H9 (cell line): ENCODE results near the gene FSTL4. TPM values are rescaled to one million over a fixed set of nuclear protein-coding genes. Genes with fewer than 3 reads are reported as not detected.

Experiments
- DNase-seq: peaks from one replicate; pipeline ENCODE4 v3.0.0-alpha.2; 2017
- H2AFZ ChIP-seq: one replicate; pipeline ENCODE4 v1.6.1; 2013; ENCODE audit warnings: mild to moderate bottlenecking, low read length, control low read depth, moderate library complexity
- H2AK5ac ChIP-seq: 2 replicates; pipeline ENCODE4 v1.6.1; 2013; ENCODE audit warnings: low read length, control low read depth, mixed read lengths; ENCODE audit not compliant: insufficient read length
- H2BK120ac ChIP-seq: one replicate; pipeline ENCODE4 v1.6.1; 2013; ENCODE audit warnings: low read depth, mild to moderate bottlenecking, low read length, control low read depth, inconsistent platforms; ENCODE audit not compliant: poor library complexity, severe bottlenecking
- H2BK12ac ChIP-seq: 2 replicates; pipeline ENCODE4 v1.6.1; 2013; ENCODE audit warnings: low read length, control low read depth, mixed read lengths, low read depth; ENCODE audit not compliant: insufficient read length
- H2BK15ac ChIP-seq: 2 replicates; pipeline ENCODE4 v1.6.1; 2013; ENCODE audit warnings: low read depth, low read length, control low read depth
- H2BK20ac ChIP-seq: one replicate; pipeline ENCODE4 v1.6.1; 2013; ENCODE audit warnings: low read depth, mild to moderate bottlenecking, low read length, control low read depth, inconsistent platforms; ENCODE audit not compliant: poor library complexity, severe bottlenecking
- H2BK5ac ChIP-seq: 2 replicates; pipeline ENCODE4 v1.6.1; 2013; ENCODE audit warnings: low read length, control low read depth, mixed read lengths; ENCODE audit not compliant: insufficient read length
- H3K14ac ChIP-seq: 2 replicates; pipeline ENCODE4 v1.6.1; 2013; ENCODE audit warnings: low read length, control low read depth; ENCODE audit not compliant: insufficient read depth
- H3K18ac ChIP-seq: 2 replicates; pipeline ENCODE4 v1.6.1; 2013; ENCODE audit warnings: low read depth, mild to moderate bottlenecking, mixed read lengths, low read length, control low read depth; ENCODE audit not compliant: insufficient read length
- H3K23ac ChIP-seq: 2 replicates; pipeline ENCODE4 v1.6.1; 2013; ENCODE audit warnings: low read length, control low read depth, mixed read lengths, low read depth; ENCODE audit not compliant: insufficient read length
- H3K23me2 ChIP-seq: 2 replicates; pipeline ENCODE4 v1.6.1; 2013; ENCODE audit warnings: low read depth, mild to moderate bottlenecking, mixed read lengths, low read length, control low read depth; ENCODE audit not compliant: insufficient read length, poor library complexity, severe bottlenecking
- H3K27ac ChIP-seq: 2 replicates; pipeline ENCODE4 v1.5.1; 2013; ENCODE audit warnings: low read length, control low read depth, mixed read lengths, low read depth; ENCODE audit not compliant: insufficient read length
- H3K27me3 ChIP-seq: 2 replicates; pipeline ENCODE4 v1.6.1; 2013; ENCODE audit warnings: low read length, control low read depth, inconsistent platforms; ENCODE audit not compliant: insufficient read depth
- H3K4ac ChIP-seq: 2 replicates; pipeline ENCODE4 v1.6.1; 2013; ENCODE audit warnings: low read depth, mild to moderate bottlenecking, control low read depth, inconsistent platforms, low read length, moderate library complexity
- H3K4me1 ChIP-seq: 2 replicates; pipeline ENCODE4 v1.6.1; 2013; ENCODE audit warnings: low read length, control low read depth, inconsistent platforms; ENCODE audit not compliant: insufficient read depth
- H3K4me2 ChIP-seq: 2 replicates; pipeline ENCODE4 v1.6.1; 2013; ENCODE audit warnings: low read length, control low read depth, mixed read lengths; ENCODE audit not compliant: insufficient read length, insufficient read depth
- H3K56ac ChIP-seq: 2 replicates; pipeline ENCODE4 v1.6.1; 2013; ENCODE audit warnings: low read depth, mild to moderate bottlenecking, mixed read lengths, low read length, control low read depth; ENCODE audit not compliant: insufficient read length
- H3K79me1 ChIP-seq: 2 replicates; pipeline ENCODE4 v1.6.1; 2013; ENCODE audit warnings: low read depth, mild to moderate bottlenecking, moderate library complexity, low read length, control low read depth, inconsistent platforms; ENCODE audit not compliant: insufficient read depth, poor library complexity, severe bottlenecking
- H3K79me2 ChIP-seq: 2 replicates; pipeline ENCODE4 v1.6.1; 2013; ENCODE audit warnings: low read length, control low read depth, inconsistent platforms; ENCODE audit not compliant: insufficient read depth
- H3K9ac ChIP-seq: 2 replicates; pipeline ENCODE4 v1.6.1; 2013; ENCODE audit warnings: low read length, control low read depth, mixed read lengths; ENCODE audit not compliant: insufficient read length; ENCODE audit errors: extremely low read depth
- H3K9me3 ChIP-seq: one replicate; pipeline ENCODE4 v1.6.1; 2013; ENCODE audit warnings: low read depth, low read length, inconsistent platforms; ENCODE audit not compliant: control insufficient read depth
- H3T11ph ChIP-seq: one replicate; pipeline ENCODE4 v1.6.1; 2013; ENCODE audit warnings: mild to moderate bottlenecking, low read length, control low read depth, inconsistent platforms
- H4K20me1 ChIP-seq: one replicate; pipeline ENCODE4 v1.6.1; 2013; ENCODE audit not compliant: control insufficient read depth, insufficient read length, insufficient read depth
- H4K5ac ChIP-seq: 2 replicates; pipeline ENCODE4 v1.6.1; 2013; ENCODE audit warnings: low read depth, mild to moderate bottlenecking, mixed read lengths, low read length, control low read depth; ENCODE audit not compliant: insufficient read length
- H4K8ac ChIP-seq: replicated peaks from 2 replicates; pipeline ENCODE4 v1.6.1; 2013; ENCODE audit warnings: low read length, control low read depth, mixed read lengths, low read depth; ENCODE audit not compliant: insufficient read length
- H4K91ac ChIP-seq: 2 replicates; pipeline ENCODE4 v1.6.1; 2013; ENCODE audit warnings: low read depth, mild to moderate bottlenecking, moderate library complexity, mixed read lengths, low read length, control low read depth; ENCODE audit not compliant: insufficient read length
- H3K27ac Mint-ChIP-seq, 3 experiments: 2 replicates in 2 of 3; 3 replicates in 1 of 3; pipeline ENCODE4 v1.8.0; 2020 to 2021; ENCODE audit warnings: mixed read lengths in 3 of 3, mild to moderate bottlenecking in 1 of 3, moderate library complexity in 1 of 3
- H3K27me3 Mint-ChIP-seq: 2 replicates; pipeline ENCODE4 v1.8.0; 2021; ENCODE audit warnings: low read depth, mild to moderate bottlenecking, moderate library complexity, mixed read lengths
- H3K36me3 Mint-ChIP-seq, 3 experiments: 2 replicates in 2 of 3; 3 replicates in 1 of 3; pipeline ENCODE4 v1.8.0; 2020 to 2021; ENCODE audit warnings: low read depth in 3 of 3, mixed read lengths in 3 of 3; ENCODE audit not compliant: insufficient read depth in 1 of 3
- H3K4me1 Mint-ChIP-seq, 2 experiments: 2 replicates each; pipeline ENCODE4 v1.8.0; 2020; ENCODE audit warnings: mixed read lengths in 2 of 2
- H3K4me3 Mint-ChIP-seq, 2 experiments: 2 replicates in 1 of 2; 3 replicates in 1 of 2; pipeline ENCODE4 v1.8.0; 2020 to 2021; ENCODE audit warnings: mild to moderate bottlenecking in 2 of 2, mixed read lengths in 2 of 2, moderate library complexity in 1 of 2
- H3K9me3 Mint-ChIP-seq, 2 experiments: 2 replicates in 1 of 2; 3 replicates in 1 of 2; pipeline ENCODE4 v1.8.0; 2020; ENCODE audit warnings: mild to moderate bottlenecking in 2 of 2, mixed read lengths in 2 of 2, moderate library complexity in 1 of 2
- WGBS: extraction: QIAGEN DNeasy Blood & Tissue Kit; methylation state at CpG from one replicate; pipeline ENCODE4 v1.1.7; 2013; ENCODE audit warnings: missing lambda C conversion rate, low lambda C conversion rate, mixed read lengths; ENCODE audit not compliant: insufficient read length; ENCODE audit errors: extremely low coverage; 5-methylcytosine and 5-hydroxymethylcytosine counted together
- total RNA-seq: library from RNA; stranded (reverse); gene quantifications from 2 replicates; pipeline ENCODE4 v1.2.1, GENCODE V29; 2021
- TF ChIP-seq, protein P1 (sequence below): fragments of 200-600 bp; sonication (generic); conservative IDR thresholded peaks from 3 replicates; pipeline ENCODE4 v1.8.0; 2021; ENCODE audit warnings: antibody characterized with exemption, mild to moderate bottlenecking

The FSTL4 gene
- total RNA-seq, 1 experiment from 2014 or later, result 5.7 TPM

- TF ChIP-seq, protein P1, sequence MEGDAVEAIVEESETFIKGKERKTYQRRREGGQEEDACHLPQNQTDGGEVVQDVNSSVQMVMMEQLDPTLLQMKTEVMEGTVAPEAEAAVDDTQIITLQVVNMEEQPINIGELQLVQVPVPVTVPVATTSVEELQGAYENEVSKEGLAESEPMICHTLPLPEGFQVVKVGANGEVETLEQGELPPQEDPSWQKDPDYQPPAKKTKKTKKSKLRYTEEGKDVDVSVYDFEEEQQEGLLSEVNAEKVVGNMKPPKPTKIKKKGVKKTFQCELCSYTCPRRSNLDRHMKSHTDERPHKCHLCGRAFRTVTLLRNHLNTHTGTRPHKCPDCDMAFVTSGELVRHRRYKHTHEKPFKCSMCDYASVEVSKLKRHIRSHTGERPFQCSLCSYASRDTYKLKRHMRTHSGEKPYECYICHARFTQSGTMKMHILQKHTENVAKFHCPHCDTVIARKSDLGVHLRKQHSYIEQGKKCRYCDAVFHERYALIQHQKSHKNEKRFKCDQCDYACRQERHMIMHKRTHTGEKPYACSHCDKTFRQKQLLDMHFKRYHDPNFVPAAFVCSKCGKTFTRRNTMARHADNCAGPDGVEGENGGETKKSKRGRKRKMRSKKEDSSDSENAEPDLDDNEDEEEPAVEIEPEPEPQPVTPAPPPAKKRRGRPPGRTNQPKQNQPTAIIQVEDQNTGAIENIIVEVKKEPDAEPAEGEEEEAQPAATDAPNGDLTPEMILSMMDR, result no peak
- no peak overlapping the region for H2BK5ac ChIP-seq
- no peak overlapping the region for H2AK5ac ChIP-seq
- no peak overlapping the region for H3K27ac Mint-ChIP-seq
- WGBS, result no CpG with 5 or more reads among the region's 3 CpGs
- no peak overlapping the region for H3K4me2 ChIP-seq
- no peaks in the 10 kb centered on the region for H3K36me3 Mint-ChIP-seq
- no peak overlapping the region for H3K56ac ChIP-seq
- H4K91ac ChIP-seq, result no peak overlapping the region
- H2BK12ac ChIP-seq, result no peak overlapping the region
- no peak overlapping the region for H3K23ac ChIP-seq
- H3K4me3 Mint-ChIP-seq, result no peak overlapping the region
- peaks cover 1% of the 10 kb centered on the region; the same call in 1 of the 2 replicates for H3K27me3 Mint-ChIP-seq
- H3K4ac ChIP-seq, result no peak overlapping the region
- no peaks in the 10 kb centered on the region for H3K79me1 ChIP-seq
- peaks cover 13 to 16% of the 10 kb centered on the region in 2 experiments for H3K4me1 Mint-ChIP-seq
- H3K9me3 ChIP-seq, result no peaks in the 10 kb centered on the region
- no peaks in the 10 kb centered on the region for H3K27me3 ChIP-seq
- H3K14ac ChIP-seq, result no peak overlapping the region
- H3T11ph ChIP-seq, result no peak overlapping the region
- no peak overlapping the region for H2AFZ ChIP-seq
- H3K27ac ChIP-seq, result no peak overlapping the region
- no peak overlapping the region for H2BK120ac ChIP-seq
- no peak for DNase-seq
- no peaks in the 10 kb centered on the region for H3K9me3 Mint-ChIP-seq
- H3K79me2 ChIP-seq, result no peaks in the 10 kb centered on the region
- H4K20me1 ChIP-seq, result no peaks in the 10 kb centered on the region
- no peak overlapping the region for H3K9ac ChIP-seq
- H2BK20ac ChIP-seq, result no peak overlapping the region
- H4K5ac ChIP-seq, result no peak overlapping the region
- H3K4me1 ChIP-seq, result peaks cover 5% of the 10 kb centered on the region; the same call in 1 of the 2 replicates
- H2BK15ac ChIP-seq, result no peak overlapping the region
- no peak overlapping the region for H4K8ac ChIP-seq
- no peaks in the 10 kb centered on the region for H3K23me2 ChIP-seq
- H3K18ac ChIP-seq, result no peak overlapping the region
Measured at GRCh38 chr5:133470841-133471240, 141.5 kb downstream of the FSTL4 start.
